NCI-H345 treated with DMSO at 0.1 percent for 48 hours (cell line): Measurements from ENCODE around the gene RPS13.
"Not testable (repeated sequence)": the region's sequence is repeated elsewhere in the genome, so short reads cannot be mapped to it uniquely, and the experiment has no call there.

Source experiments
- DNase-seq: peaks from one replicate; lab custom pipeline; 2025; ENCODE audit not compliant: unreplicated experiment; lab: John Stamatoyannopoulos, UW

The RPS13 gene

GRCh38 chr11:17036666-17037658 lies 40.5 kb downstream of the RPS13 start:
- no peak for DNase-seq

GRCh38 chr11:17034027-17034426 lies 43.4 kb downstream of the RPS13 start:
- not testable (repeated sequence) for DNase-seq

GRCh38 chr11:17026487-17027082 lies 50.9 kb downstream of the RPS13 start:
- no peak for DNase-seq

GRCh38 chr11:17024924-17025323 lies 52.5 kb downstream of the RPS13 start:
- DNase-seq, result no peak
